ENCODE results near the gene TCF20.
A peak's percentile ranks its signal among the peaks of the same experiment; 100 is the strongest.

Gene TCF20

DNA sequence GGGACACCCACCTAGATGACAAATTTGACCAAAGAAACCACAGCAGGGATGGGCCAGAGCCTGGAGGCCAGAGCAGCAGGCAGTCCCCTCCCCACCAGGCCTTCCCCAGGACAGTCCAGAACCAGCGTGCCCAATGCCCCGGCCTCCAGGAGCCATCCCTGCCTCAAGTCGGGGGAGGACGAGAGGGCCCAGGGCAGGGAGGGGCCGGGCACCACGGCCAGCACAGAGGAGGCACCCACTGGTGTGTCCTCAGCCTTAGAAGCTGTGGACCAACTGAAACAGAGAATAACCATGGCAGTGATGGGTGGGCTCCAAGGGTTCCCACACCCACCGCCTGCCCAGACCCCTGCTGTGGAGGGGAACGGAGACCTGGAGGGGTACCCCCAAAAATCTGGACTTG is 28.3 kb upstream of the TCF20 start:
- H3K27ac ChIP-seq = no peak overlapping the region
- no peaks in the 10 kb centered on the region for H3K9me3 ChIP-seq (ENCODE audit: severe bottlenecking)
- H3K27me3 ChIP-seq (ENCODE audit: insufficient read depth, low read depth, severe bottlenecking) = no peaks in the 10 kb centered on the region
- no peak overlapping the region for H3K4me3 ChIP-seq (ENCODE audit: low read depth, low read length)
- TF ChIP-seq, protein P1, sequence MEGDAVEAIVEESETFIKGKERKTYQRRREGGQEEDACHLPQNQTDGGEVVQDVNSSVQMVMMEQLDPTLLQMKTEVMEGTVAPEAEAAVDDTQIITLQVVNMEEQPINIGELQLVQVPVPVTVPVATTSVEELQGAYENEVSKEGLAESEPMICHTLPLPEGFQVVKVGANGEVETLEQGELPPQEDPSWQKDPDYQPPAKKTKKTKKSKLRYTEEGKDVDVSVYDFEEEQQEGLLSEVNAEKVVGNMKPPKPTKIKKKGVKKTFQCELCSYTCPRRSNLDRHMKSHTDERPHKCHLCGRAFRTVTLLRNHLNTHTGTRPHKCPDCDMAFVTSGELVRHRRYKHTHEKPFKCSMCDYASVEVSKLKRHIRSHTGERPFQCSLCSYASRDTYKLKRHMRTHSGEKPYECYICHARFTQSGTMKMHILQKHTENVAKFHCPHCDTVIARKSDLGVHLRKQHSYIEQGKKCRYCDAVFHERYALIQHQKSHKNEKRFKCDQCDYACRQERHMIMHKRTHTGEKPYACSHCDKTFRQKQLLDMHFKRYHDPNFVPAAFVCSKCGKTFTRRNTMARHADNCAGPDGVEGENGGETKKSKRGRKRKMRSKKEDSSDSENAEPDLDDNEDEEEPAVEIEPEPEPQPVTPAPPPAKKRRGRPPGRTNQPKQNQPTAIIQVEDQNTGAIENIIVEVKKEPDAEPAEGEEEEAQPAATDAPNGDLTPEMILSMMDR (IDR thresholded peaks at IDR 0.05; ENCODE audit: low read depth, low read length) = no peak
- peaks cover 5% of the 10 kb centered on the region for H3K36me3 ChIP-seq
- no peak for DNase-seq

DNA sequence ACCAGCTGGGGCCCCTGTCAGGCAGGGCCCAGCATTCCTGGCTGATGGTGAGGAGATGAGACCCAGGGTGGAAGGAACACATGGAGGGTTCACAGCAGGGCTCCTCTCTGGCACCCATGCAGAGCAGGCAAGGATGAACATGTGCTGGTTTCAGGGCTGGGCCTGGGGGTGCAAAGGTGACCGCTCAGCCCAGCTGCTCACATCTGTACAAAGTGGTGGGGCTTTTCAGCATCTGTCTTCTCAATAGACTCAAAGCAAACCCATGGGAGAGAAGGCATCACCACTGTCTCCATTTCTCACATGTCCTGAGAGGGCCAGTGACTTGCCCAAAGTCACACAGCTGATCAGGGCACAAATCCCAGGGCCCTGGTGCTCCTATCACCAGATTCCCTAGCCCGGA is 27.3 kb upstream of the TCF20 start:
- Histone ChIP-seq H3K27me3 (ENCODE audit: insufficient read depth, low read depth, severe bottlenecking) (no peaks in the 10 kb centered on the region), H3K27ac (no peak overlapping the region), H3K36me3 (peaks cover 4% of the 10 kb centered on the region; the same call in 1 of the 2 replicates), H3K9me3 (ENCODE audit: severe bottlenecking) (no peaks in the 10 kb centered on the region), H3K4me3 (ENCODE audit: low read depth, low read length) (no peak overlapping the region)
- no peak for DNase-seq
- TF ChIP-seq, protein P1 (IDR thresholded peaks at IDR 0.05; ENCODE audit: low read depth, low read length) = no peak

DNA sequence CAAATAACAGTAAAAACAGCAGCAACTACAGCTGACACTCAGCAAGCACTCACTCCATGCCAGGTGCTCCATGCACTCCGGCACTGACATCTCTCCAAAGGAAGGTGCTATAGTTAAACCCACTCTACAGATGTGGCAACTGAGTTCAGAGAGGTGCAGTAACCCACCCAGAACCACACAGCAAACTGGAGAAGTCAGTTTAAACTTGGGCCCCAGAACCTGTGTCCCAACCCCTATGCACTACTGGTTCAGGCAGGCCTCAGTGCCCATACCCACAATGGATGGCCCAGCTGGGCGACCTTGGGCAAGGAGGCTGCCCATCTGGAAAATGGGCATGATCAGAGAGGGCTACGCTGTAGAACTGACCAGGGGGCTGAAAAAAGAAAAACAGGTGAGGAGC is 26.4 kb upstream of the TCF20 start:
- no peaks in the 10 kb centered on the region for H3K9me3 ChIP-seq (ENCODE audit: severe bottlenecking)
- no peak overlapping the region for H3K4me3 ChIP-seq (ENCODE audit: low read depth, low read length)

DNA sequence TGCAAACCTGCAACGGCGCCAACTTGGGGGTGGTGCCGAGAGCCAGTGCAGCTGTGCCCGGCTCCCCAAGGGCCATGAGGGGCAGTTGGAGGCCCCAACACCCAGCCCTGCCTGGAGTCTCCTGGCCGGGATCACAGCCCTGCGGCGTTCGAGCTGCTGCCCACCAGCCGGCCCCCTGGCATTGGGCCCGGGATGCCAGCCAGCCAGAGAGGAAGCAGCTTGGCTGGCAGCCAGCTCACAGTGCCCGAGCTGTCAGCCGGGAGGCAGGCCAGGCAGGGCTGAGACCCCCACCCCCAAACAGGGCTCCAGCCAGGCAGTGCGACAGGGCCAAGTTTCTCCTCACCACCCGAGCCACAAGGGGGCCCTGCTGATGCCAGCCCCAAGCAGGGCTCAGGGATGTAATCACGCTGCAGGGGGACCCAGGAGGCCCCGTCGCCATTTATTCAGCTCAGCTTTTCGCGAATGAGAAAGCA is 26.0 kb upstream of the TCF20 start:
- DNase-seq = no peak
- TF ChIP-seq, protein P1 (IDR thresholded peaks at IDR 0.05; ENCODE audit: low read depth, low read length) = peak; percentile 54
- Histone ChIP-seq H3K27ac (no peak overlapping the region), H3K36me3 (no peaks in the 10 kb centered on the region; the same call in 1 of the 2 replicates), H3K9me3 (ENCODE audit: severe bottlenecking) (no peaks in the 10 kb centered on the region), H3K27me3 (ENCODE audit: insufficient read depth, low read depth, severe bottlenecking) (no peaks in the 10 kb centered on the region), H3K4me3 (ENCODE audit: low read depth, low read length) (no peak overlapping the region)

More for the DNA sequence above, 26.4 kb upstream of the TCF20 start:
- TF ChIP-seq, protein P1 (IDR thresholded peaks at IDR 0.05; ENCODE audit: low read depth, low read length) = no peak
- no peaks in the 10 kb centered on the region; the same call in 1 of the 2 replicates for H3K36me3 ChIP-seq
- H3K27ac ChIP-seq = no peak overlapping the region
- no peak for DNase-seq
- H3K27me3 ChIP-seq (ENCODE audit: insufficient read depth, low read depth, severe bottlenecking) = no peaks in the 10 kb centered on the region

DNA sequence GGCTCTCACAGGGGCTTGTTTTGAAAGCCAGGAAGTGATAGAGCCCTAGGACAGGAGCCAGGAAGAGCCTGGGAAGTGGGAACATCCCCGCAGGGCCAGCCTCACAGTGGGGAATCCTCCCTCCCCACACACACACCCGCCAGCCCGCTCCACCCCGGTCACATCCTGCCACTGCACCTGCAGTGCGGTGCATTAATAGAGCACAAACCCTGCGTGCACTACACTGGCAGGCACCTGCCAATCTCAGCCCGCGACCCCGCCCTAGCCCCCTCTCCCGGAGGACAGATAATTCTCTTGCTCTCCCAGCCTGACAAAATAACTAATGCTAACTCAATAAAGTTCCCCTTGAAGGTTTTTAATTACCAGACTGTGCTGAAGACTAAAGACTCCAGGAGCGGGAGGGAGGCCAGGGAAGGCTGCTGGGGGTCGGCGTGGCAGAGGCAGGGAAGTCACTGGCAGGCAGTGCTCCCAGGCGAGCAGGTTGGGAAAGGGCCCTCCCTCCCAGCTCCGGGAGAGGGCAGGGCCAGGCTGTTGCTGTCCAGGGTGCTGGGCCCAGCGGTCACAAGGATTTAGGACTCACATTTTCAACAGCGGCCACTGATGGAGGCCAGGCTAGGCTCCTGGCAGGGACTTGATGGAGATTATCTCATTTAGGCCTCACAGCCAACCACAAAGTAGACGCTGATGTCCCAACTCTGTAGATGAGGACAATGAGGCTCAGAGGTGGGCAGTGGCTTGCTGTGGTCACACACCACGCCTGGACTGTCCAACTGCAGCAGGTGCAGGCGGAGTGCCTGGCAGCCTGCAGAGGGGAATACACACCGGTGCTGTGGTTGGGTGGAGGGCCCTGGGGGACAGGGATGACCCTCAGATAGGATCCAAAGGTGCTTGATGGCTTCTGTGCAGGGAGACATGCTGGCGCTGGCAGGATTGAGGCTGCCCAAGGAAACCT is 23.9 kb upstream of the TCF20 start:
- TF ChIP-seq, protein P1 (IDR thresholded peaks at IDR 0.05; ENCODE audit: low read depth, low read length) = no peak
- Histone ChIP-seq H3K27ac (no peak overlapping the region), H3K36me3 (peaks cover 2% of the 10 kb centered on the region; the same call in 1 of the 2 replicates), H3K9me3 (ENCODE audit: severe bottlenecking) (no peaks in the 10 kb centered on the region), H3K4me3 (ENCODE audit: low read depth, low read length) (no peak overlapping the region), H3K27me3 (ENCODE audit: insufficient read depth, low read depth, severe bottlenecking) (no peaks in the 10 kb centered on the region)
- DNase-seq = no peak

Measured in WERI-Rb-1 (cell line).